IMR-90 (cell line): ENCODE data around the gene PTGES.

Experiments
- MAZ ChIP-seq: IDR thresholded peaks from 2 replicates; pipeline ENCODE4 v1.6.1; 2012; ENCODE audit warnings: low read depth, mild to moderate bottlenecking, low read length, improper control_type of control experiment, moderate library complexity, borderline replicate concordance
- POLR2A ChIP-seq: IDR thresholded peaks from 2 replicates; pipeline ENCODE4 v1.6.1; 2012; ENCODE audit warnings: mild to moderate bottlenecking, low read depth, low read length
- RAD21 ChIP-seq: IDR thresholded peaks from 2 replicates; pipeline ENCODE4 v1.6.1; 2012; ENCODE audit warnings: low read length, improper control_type of control experiment
- RCOR1 ChIP-seq: IDR thresholded peaks from 2 replicates; pipeline ENCODE4 v1.6.1; 2012; ENCODE audit warnings: mild to moderate bottlenecking, low read length, improper control_type of control experiment; ENCODE audit not compliant: insufficient replicate concordance
- SMC3 ChIP-seq: fragments of 150-350 bp; IDR thresholded peaks from 2 replicates; pipeline ENCODE4 v1.6.1; 2016; ENCODE audit warnings: low read depth, mild to moderate bottlenecking, antibody characterized with exemption, low read length, moderate library complexity
- TF ChIP-seq, protein P1 (sequence below): conservative IDR thresholded peaks from 2 replicates; pipeline ENCODE4 v1.5.1; 2012; ENCODE audit warnings: mild to moderate bottlenecking, low read depth, low read length, improper control_type of control experiment
- TF ChIP-seq, protein P2 (sequence below): fragments of 150-350 bp; IDR thresholded peaks from 2 replicates; pipeline ENCODE4 v1.6.1; 2017; ENCODE audit warnings: mild to moderate bottlenecking, antibody characterized with exemption, low read length, low read depth

- TF ChIP-seq, protein P1, sequence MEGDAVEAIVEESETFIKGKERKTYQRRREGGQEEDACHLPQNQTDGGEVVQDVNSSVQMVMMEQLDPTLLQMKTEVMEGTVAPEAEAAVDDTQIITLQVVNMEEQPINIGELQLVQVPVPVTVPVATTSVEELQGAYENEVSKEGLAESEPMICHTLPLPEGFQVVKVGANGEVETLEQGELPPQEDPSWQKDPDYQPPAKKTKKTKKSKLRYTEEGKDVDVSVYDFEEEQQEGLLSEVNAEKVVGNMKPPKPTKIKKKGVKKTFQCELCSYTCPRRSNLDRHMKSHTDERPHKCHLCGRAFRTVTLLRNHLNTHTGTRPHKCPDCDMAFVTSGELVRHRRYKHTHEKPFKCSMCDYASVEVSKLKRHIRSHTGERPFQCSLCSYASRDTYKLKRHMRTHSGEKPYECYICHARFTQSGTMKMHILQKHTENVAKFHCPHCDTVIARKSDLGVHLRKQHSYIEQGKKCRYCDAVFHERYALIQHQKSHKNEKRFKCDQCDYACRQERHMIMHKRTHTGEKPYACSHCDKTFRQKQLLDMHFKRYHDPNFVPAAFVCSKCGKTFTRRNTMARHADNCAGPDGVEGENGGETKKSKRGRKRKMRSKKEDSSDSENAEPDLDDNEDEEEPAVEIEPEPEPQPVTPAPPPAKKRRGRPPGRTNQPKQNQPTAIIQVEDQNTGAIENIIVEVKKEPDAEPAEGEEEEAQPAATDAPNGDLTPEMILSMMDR: no peak
- TF ChIP-seq RAD21 (no peak), POLR2A (no peak), RCOR1 (no peak), MAZ (no peak), SMC3 (no peak)
- TF ChIP-seq, protein P2, sequence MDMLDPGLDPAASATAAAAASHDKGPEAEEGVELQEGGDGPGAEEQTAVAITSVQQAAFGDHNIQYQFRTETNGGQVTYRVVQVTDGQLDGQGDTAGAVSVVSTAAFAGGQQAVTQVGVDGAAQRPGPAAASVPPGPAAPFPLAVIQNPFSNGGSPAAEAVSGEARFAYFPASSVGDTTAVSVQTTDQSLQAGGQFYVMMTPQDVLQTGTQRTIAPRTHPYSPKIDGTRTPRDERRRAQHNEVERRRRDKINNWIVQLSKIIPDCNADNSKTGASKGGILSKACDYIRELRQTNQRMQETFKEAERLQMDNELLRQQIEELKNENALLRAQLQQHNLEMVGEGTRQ: no peak
These were observed 17.3 kb downstream of the PTGES start for GRCh38 chr9:129735546-129735945.
